Fibroblast of skin of left quadriceps (primary cell): Measurements from ENCODE around the gene EEF1G.
A peak's percentile ranks its signal among the peaks of the same experiment; 100 is the strongest.
"Not testable (repeated sequence)": the region's sequence is repeated elsewhere in the genome, so short reads cannot be mapped to it uniquely, and the experiment has no call there.

Source experiments
- DNase-seq, 2 experiments: peaks; one replicate each; pipeline ENCODE4 v3.0.0-alpha.2; 2013; ENCODE audit warnings: low read depth in 2 of 2

EEF1G gene

GRCh38 chr11:62555464-62556107, 18.1 kb downstream of the EEF1G start:
- no peak for DNase-seq

- no peak for DNase-seq
Observed at GRCh38 chr11:62554387-62555167, 19.1 kb downstream of the EEF1G start.

GRCh38 chr11:62553839-62554361, 19.8 kb downstream of the EEF1G start:
- DNase-seq, result peak; percentile 56 to 63

GRCh38 chr11:62553080-62553838, 20.4 kb downstream of the EEF1G start:
- peak; percentile 81 to 82 for DNase-seq

- DNase-seq, result no peak
Observed at GRCh38 chr11:62552485-62553079, 21.1 kb downstream of the EEF1G start.

- not testable (repeated sequence) for DNase-seq
Observed at GRCh38 chr11:62550478-62550877, 23.2 kb downstream of the EEF1G start.

- no peak for DNase-seq
Observed at GRCh38 chr11:62548545-62549335, 25.0 kb downstream of the EEF1G start.

GRCh38 chr11:62547691-62548281, 25.9 kb downstream of the EEF1G start:
- DNase-seq, result no peak

GRCh38 chr11:62546929-62547625, 26.6 kb downstream of the EEF1G start:
- DNase-seq, result no peak

GRCh38 chr11:62546244-62546928, 27.3 kb downstream of the EEF1G start, which contains the start of gene AHNAK:
AHNAK (minus strand) TSS chr11:62546806; CDS start chr11:62536098, 10,708 bp downstream.
- DNase-seq, result no peak

- DNase-seq, result peak; percentile 96 to 97
Observed at GRCh38 chr11:62545437-62546243, 28.1 kb downstream of the EEF1G start.

GRCh38 chr11:62544581-62545436, 28.9 kb downstream of the EEF1G start:
- DNase-seq, result no peak

- DNase-seq, result no peak
Observed at GRCh38 chr11:62543680-62544444, 29.8 kb downstream of the EEF1G start.

- DNase-seq, result peak in 1 of 2 experiments; percentile 47
Observed at GRCh38 chr11:62542750-62543567, 30.7 kb downstream of the EEF1G start.

- DNase-seq, result no peak
Observed at GRCh38 chr11:62542111-62542745, 31.5 kb downstream of the EEF1G start.
